ENCODE data around the gene IGFBP6. TPM values are rescaled to one million over a fixed set of nuclear protein-coding genes. Genes with fewer than 3 reads are reported as not detected.

IGFBP6 gene
- total RNA-seq, 2 donors from 2014 or later, result 7.2 to 14.6 TPM

DNA sequence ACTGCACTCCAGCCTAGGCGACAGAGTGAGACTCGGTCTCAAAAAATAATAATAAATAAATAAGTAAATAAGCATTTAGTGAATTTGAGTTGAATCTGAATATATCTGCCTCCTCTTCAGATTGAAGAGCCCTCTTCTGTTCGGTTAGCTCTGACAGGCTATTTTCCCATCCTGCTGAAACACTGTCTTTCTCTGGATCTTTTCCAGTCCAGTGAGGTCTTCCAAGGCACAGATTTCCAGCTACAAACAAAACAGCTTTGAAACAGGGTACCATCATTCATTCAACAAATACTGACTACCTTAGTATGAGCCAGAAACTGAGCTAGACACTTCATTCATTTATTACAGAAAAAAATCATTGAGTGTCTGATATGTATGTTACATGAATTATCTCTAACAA, 11.1 kb upstream of the IGFBP6 start:
- intact Hi-C loops (cut with DNase I), result no loop called here
- Histone ChIP-seq H3K9ac (ENCODE audit: low read depth in 2 of 2, low read length in 2 of 2) (no peak overlapping the region), H3K27ac (no peak overlapping the region), H3K27me3 (no peaks in the 10 kb centered on the region), H3K4me1 (no peaks in the 10 kb centered on the region), H3K4me3 (no peak overlapping the region), H3K9me3 (no peaks in the 10 kb centered on the region), H3K36me3 (no peaks in the 10 kb centered on the region)
- TF ChIP-seq, protein P1, sequence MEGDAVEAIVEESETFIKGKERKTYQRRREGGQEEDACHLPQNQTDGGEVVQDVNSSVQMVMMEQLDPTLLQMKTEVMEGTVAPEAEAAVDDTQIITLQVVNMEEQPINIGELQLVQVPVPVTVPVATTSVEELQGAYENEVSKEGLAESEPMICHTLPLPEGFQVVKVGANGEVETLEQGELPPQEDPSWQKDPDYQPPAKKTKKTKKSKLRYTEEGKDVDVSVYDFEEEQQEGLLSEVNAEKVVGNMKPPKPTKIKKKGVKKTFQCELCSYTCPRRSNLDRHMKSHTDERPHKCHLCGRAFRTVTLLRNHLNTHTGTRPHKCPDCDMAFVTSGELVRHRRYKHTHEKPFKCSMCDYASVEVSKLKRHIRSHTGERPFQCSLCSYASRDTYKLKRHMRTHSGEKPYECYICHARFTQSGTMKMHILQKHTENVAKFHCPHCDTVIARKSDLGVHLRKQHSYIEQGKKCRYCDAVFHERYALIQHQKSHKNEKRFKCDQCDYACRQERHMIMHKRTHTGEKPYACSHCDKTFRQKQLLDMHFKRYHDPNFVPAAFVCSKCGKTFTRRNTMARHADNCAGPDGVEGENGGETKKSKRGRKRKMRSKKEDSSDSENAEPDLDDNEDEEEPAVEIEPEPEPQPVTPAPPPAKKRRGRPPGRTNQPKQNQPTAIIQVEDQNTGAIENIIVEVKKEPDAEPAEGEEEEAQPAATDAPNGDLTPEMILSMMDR (IDR thresholded peaks at IDR 0.05), result no peak
- no peak for DNase-seq

DNA sequence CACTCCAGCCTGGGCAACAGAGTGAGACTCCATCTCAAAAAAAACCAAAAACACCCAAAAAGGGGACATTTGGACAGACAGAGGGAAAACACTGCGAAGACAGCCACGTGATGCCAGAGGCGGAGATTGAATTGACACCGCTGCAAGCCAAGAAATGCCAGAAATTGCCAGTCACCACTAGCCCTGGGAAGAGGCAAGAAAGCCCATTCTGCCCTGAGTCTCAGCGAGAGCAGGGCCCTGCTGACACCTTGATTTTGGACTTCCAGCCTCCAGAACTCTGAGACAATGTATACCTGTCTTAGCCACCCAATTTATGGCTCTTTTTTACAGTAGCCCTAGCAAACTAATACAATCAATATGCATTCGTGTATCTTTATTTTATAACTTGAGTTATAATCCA, 7.4 kb upstream of the IGFBP6 start:
- TF ChIP-seq, protein P1 (IDR thresholded peaks at IDR 0.05), result no peak
- no peaks in the 10 kb centered on the region for H3K27me3 ChIP-seq
- no peaks in the 10 kb centered on the region for H3K36me3 ChIP-seq
- no peak overlapping the region for H3K27ac ChIP-seq
- H3K9ac ChIP-seq (ENCODE audit: low read depth in 2 of 2, low read length in 2 of 2), result no peak overlapping the region
- H3K9me3 ChIP-seq, result no peaks in the 10 kb centered on the region
- DNase-seq, result peak; percentile 6
- intact Hi-C loops (cut with DNase I), result no loop called here
- H3K4me3 ChIP-seq, result no peak overlapping the region
- no peaks in the 10 kb centered on the region for H3K4me1 ChIP-seq

DNA sequence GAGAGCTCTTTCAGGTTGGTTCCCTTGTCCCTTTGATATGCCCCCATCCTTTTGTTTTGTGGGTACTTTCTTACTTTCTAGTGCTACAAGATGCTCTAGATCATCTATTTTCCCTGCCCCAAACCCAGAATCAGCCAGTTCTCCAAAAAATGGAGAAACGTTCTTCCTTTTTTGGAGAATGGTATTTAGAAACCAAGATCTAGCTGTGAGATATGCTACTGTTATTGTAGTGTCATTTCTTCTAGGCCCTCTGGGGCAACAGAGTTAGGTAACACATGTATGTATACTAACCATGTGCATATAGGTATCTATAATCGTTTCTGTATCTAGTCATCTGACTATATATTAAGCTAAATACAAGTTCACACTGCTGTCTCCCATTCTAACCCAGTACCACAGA, 6.9 kb upstream of the IGFBP6 start:
- no peak overlapping the region for H3K4me3 ChIP-seq
- TF ChIP-seq, protein P1 (IDR thresholded peaks at IDR 0.05), result no peak
- no peaks in the 10 kb centered on the region for H3K4me1 ChIP-seq
- H3K27ac ChIP-seq, result no peak overlapping the region
- no peaks in the 10 kb centered on the region for H3K9me3 ChIP-seq
- intact Hi-C loops (cut with DNase I), result no loop called here
- H3K27me3 ChIP-seq, result no peaks in the 10 kb centered on the region
- no peaks in the 10 kb centered on the region for H3K36me3 ChIP-seq
- H3K9ac ChIP-seq (ENCODE audit: low read depth in 2 of 2, low read length in 2 of 2), result no peak overlapping the region
- no peak for DNase-seq

DNA sequence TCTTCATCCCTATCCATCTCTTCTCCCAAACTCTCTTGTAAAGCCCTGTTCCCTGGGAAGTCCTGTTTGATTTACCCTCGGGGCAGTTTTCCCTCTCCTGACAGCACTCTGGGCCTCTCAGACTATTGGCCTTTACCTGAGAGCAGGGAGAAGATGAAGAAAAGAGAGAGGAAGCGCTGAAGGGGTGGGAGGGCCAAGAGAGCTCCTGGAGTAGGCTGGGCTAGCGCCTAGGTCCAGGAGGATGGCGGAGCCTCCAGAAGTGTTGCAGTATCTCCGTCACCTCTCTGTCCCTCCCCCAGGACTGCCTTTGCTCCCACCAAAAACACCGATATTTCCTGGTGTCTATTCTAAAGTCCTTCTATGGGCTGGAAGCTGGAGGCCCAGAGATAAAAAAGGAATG, 5.7 kb upstream of the IGFBP6 start:
- Histone ChIP-seq H3K9ac (ENCODE audit: low read depth in 2 of 2, low read length in 2 of 2) (no peak overlapping the region), H3K36me3 (no peaks in the 10 kb centered on the region), H3K9me3 (no peaks in the 10 kb centered on the region), H3K27me3 (no peaks in the 10 kb centered on the region), H3K4me3 (no peak overlapping the region), H3K27ac (no peak overlapping the region), H3K4me1 (no peaks in the 10 kb centered on the region)
- intact Hi-C loops (cut with DNase I), result no loop called here
- peak; percentile 9 for DNase-seq
- TF ChIP-seq, protein P1 (IDR thresholded peaks at IDR 0.05), result no peak

DNA sequence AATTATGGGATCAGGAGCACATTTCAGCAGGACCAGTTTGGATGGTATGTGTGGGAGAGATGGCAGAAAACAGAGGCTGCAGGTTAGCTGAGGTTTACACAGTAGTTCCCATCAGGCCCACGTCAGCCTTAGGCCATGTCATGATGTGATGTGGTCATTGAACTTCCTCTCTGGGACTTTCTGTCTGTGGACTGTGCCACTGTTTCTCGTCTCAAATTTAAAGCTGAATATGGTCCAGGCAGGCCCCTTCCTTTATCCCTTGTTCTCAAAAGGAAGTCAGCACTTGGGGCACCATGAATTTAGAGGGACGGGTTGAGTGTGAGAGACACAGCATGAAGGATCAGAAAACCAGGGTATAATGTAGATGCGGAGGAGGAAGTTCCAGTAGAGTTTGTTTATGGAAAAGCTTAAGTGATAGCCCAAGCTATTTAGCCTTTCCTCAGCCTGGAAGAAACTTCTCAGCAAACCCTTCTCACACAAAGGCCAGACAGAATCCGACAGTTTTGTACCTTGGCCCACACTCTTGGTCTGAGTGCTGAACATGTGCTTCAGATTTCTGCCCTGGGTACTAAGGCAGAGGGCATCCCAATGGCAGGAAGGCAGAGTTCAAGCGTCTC, 3.6 kb upstream of the IGFBP6 start:
- peak overlapping the region in 1 of 2 donors; percentile 41 for H3K9ac ChIP-seq (ENCODE audit: low read depth in 2 of 2, low read length in 2 of 2)
- peaks cover 12% of the 10 kb centered on the region for H3K4me1 ChIP-seq
- no peaks in the 10 kb centered on the region for H3K36me3 ChIP-seq
- intact Hi-C loops (cut with DNase I), result no loop called here
- H3K27ac ChIP-seq, result peak overlapping the region; percentile 55
- H3K27me3 ChIP-seq, result no peaks in the 10 kb centered on the region
- peak; percentile 16 for DNase-seq
- H3K4me3 ChIP-seq, result no peak overlapping the region
- H3K9me3 ChIP-seq, result no peaks in the 10 kb centered on the region
- TF ChIP-seq, protein P1 (IDR thresholded peaks at IDR 0.05), result no peak
